H9 (cell line): ENCODE measurements around the gene STAT3. TPM values are rescaled to one million over a fixed set of nuclear protein-coding genes. Genes with fewer than 3 reads are reported as not detected.
"Not testable (repeated sequence)": the region's sequence is repeated elsewhere in the genome, so short reads cannot be mapped to it uniquely, and the experiment has no call there.

ENCODE experiments used
- DNase-seq: peaks from one replicate; pipeline ENCODE4 v3.0.0-alpha.2; 2017
- H2AFZ ChIP-seq: one replicate; pipeline ENCODE4 v1.6.1; 2013; ENCODE audit warnings: mild to moderate bottlenecking, low read length, control low read depth, moderate library complexity
- H2AK5ac ChIP-seq: 2 replicates; pipeline ENCODE4 v1.6.1; 2013; ENCODE audit warnings: low read length, control low read depth, mixed read lengths; ENCODE audit not compliant: insufficient read length
- H2BK120ac ChIP-seq: one replicate; pipeline ENCODE4 v1.6.1; 2013; ENCODE audit warnings: low read depth, mild to moderate bottlenecking, low read length, control low read depth, inconsistent platforms; ENCODE audit not compliant: poor library complexity, severe bottlenecking
- H2BK12ac ChIP-seq: 2 replicates; pipeline ENCODE4 v1.6.1; 2013; ENCODE audit warnings: low read length, control low read depth, mixed read lengths, low read depth; ENCODE audit not compliant: insufficient read length
- H2BK15ac ChIP-seq: 2 replicates; pipeline ENCODE4 v1.6.1; 2013; ENCODE audit warnings: low read depth, low read length, control low read depth
- H2BK20ac ChIP-seq: one replicate; pipeline ENCODE4 v1.6.1; 2013; ENCODE audit warnings: low read depth, mild to moderate bottlenecking, low read length, control low read depth, inconsistent platforms; ENCODE audit not compliant: poor library complexity, severe bottlenecking
- H2BK5ac ChIP-seq: 2 replicates; pipeline ENCODE4 v1.6.1; 2013; ENCODE audit warnings: low read length, control low read depth, mixed read lengths; ENCODE audit not compliant: insufficient read length
- H3K14ac ChIP-seq: 2 replicates; pipeline ENCODE4 v1.6.1; 2013; ENCODE audit warnings: low read length, control low read depth; ENCODE audit not compliant: insufficient read depth
- H3K18ac ChIP-seq: 2 replicates; pipeline ENCODE4 v1.6.1; 2013; ENCODE audit warnings: low read depth, mild to moderate bottlenecking, mixed read lengths, low read length, control low read depth; ENCODE audit not compliant: insufficient read length
- H3K23ac ChIP-seq: 2 replicates; pipeline ENCODE4 v1.6.1; 2013; ENCODE audit warnings: low read length, control low read depth, mixed read lengths, low read depth; ENCODE audit not compliant: insufficient read length
- H3K23me2 ChIP-seq: 2 replicates; pipeline ENCODE4 v1.6.1; 2013; ENCODE audit warnings: low read depth, mild to moderate bottlenecking, mixed read lengths, low read length, control low read depth; ENCODE audit not compliant: insufficient read length, poor library complexity, severe bottlenecking
- H3K27ac ChIP-seq: 2 replicates; pipeline ENCODE4 v1.5.1; 2013; ENCODE audit warnings: low read length, control low read depth, mixed read lengths, low read depth; ENCODE audit not compliant: insufficient read length
- H3K27me3 ChIP-seq: 2 replicates; pipeline ENCODE4 v1.6.1; 2013; ENCODE audit warnings: low read length, control low read depth, inconsistent platforms; ENCODE audit not compliant: insufficient read depth
- H3K4ac ChIP-seq: 2 replicates; pipeline ENCODE4 v1.6.1; 2013; ENCODE audit warnings: low read depth, mild to moderate bottlenecking, control low read depth, inconsistent platforms, low read length, moderate library complexity
- H3K4me1 ChIP-seq: 2 replicates; pipeline ENCODE4 v1.6.1; 2013; ENCODE audit warnings: low read length, control low read depth, inconsistent platforms; ENCODE audit not compliant: insufficient read depth
- H3K4me2 ChIP-seq: 2 replicates; pipeline ENCODE4 v1.6.1; 2013; ENCODE audit warnings: low read length, control low read depth, mixed read lengths; ENCODE audit not compliant: insufficient read length, insufficient read depth
- H3K56ac ChIP-seq: 2 replicates; pipeline ENCODE4 v1.6.1; 2013; ENCODE audit warnings: low read depth, mild to moderate bottlenecking, mixed read lengths, low read length, control low read depth; ENCODE audit not compliant: insufficient read length
- H3K79me1 ChIP-seq: 2 replicates; pipeline ENCODE4 v1.6.1; 2013; ENCODE audit warnings: low read depth, mild to moderate bottlenecking, moderate library complexity, low read length, control low read depth, inconsistent platforms; ENCODE audit not compliant: insufficient read depth, poor library complexity, severe bottlenecking
- H3K79me2 ChIP-seq: 2 replicates; pipeline ENCODE4 v1.6.1; 2013; ENCODE audit warnings: low read length, control low read depth, inconsistent platforms; ENCODE audit not compliant: insufficient read depth
- H3K9ac ChIP-seq: 2 replicates; pipeline ENCODE4 v1.6.1; 2013; ENCODE audit warnings: low read length, control low read depth, mixed read lengths; ENCODE audit not compliant: insufficient read length; ENCODE audit errors: extremely low read depth
- H3K9me3 ChIP-seq: one replicate; pipeline ENCODE4 v1.6.1; 2013; ENCODE audit warnings: low read depth, low read length, inconsistent platforms; ENCODE audit not compliant: control insufficient read depth
- H3T11ph ChIP-seq: one replicate; pipeline ENCODE4 v1.6.1; 2013; ENCODE audit warnings: mild to moderate bottlenecking, low read length, control low read depth, inconsistent platforms
- H4K20me1 ChIP-seq: one replicate; pipeline ENCODE4 v1.6.1; 2013; ENCODE audit not compliant: control insufficient read depth, insufficient read length, insufficient read depth
- H4K5ac ChIP-seq: 2 replicates; pipeline ENCODE4 v1.6.1; 2013; ENCODE audit warnings: low read depth, mild to moderate bottlenecking, mixed read lengths, low read length, control low read depth; ENCODE audit not compliant: insufficient read length
- H4K8ac ChIP-seq: replicated peaks from 2 replicates; pipeline ENCODE4 v1.6.1; 2013; ENCODE audit warnings: low read length, control low read depth, mixed read lengths, low read depth; ENCODE audit not compliant: insufficient read length
- H4K91ac ChIP-seq: 2 replicates; pipeline ENCODE4 v1.6.1; 2013; ENCODE audit warnings: low read depth, mild to moderate bottlenecking, moderate library complexity, mixed read lengths, low read length, control low read depth; ENCODE audit not compliant: insufficient read length
- H3K27ac Mint-ChIP-seq, 3 experiments: 2 replicates in 2 of 3; 3 replicates in 1 of 3; pipeline ENCODE4 v1.8.0; 2020 to 2021; ENCODE audit warnings: mixed read lengths in 3 of 3, mild to moderate bottlenecking in 1 of 3, moderate library complexity in 1 of 3
- H3K27me3 Mint-ChIP-seq: 2 replicates; pipeline ENCODE4 v1.8.0; 2021; ENCODE audit warnings: low read depth, mild to moderate bottlenecking, moderate library complexity, mixed read lengths
- H3K36me3 Mint-ChIP-seq, 3 experiments: 2 replicates in 2 of 3; 3 replicates in 1 of 3; pipeline ENCODE4 v1.8.0; 2020 to 2021; ENCODE audit warnings: low read depth in 3 of 3, mixed read lengths in 3 of 3; ENCODE audit not compliant: insufficient read depth in 1 of 3
- H3K4me1 Mint-ChIP-seq, 2 experiments: 2 replicates each; pipeline ENCODE4 v1.8.0; 2020; ENCODE audit warnings: mixed read lengths in 2 of 2
- H3K4me3 Mint-ChIP-seq, 2 experiments: 2 replicates in 1 of 2; 3 replicates in 1 of 2; pipeline ENCODE4 v1.8.0; 2020 to 2021; ENCODE audit warnings: mild to moderate bottlenecking in 2 of 2, mixed read lengths in 2 of 2, moderate library complexity in 1 of 2
- H3K9me3 Mint-ChIP-seq, 2 experiments: 2 replicates in 1 of 2; 3 replicates in 1 of 2; pipeline ENCODE4 v1.8.0; 2020; ENCODE audit warnings: mild to moderate bottlenecking in 2 of 2, mixed read lengths in 2 of 2, moderate library complexity in 1 of 2
- CTCF ChIP-seq: fragments of 200-600 bp; sonication (generic); conservative IDR thresholded peaks from 3 replicates; pipeline ENCODE4 v1.8.0; 2021; ENCODE audit warnings: antibody characterized with exemption, mild to moderate bottlenecking
- WGBS: extraction: QIAGEN DNeasy Blood & Tissue Kit; methylation state at CpG from one replicate; pipeline ENCODE4 v1.1.7; 2013; ENCODE audit warnings: missing lambda C conversion rate, low lambda C conversion rate, mixed read lengths; ENCODE audit not compliant: insufficient read length; ENCODE audit errors: extremely low coverage; 5-methylcytosine and 5-hydroxymethylcytosine counted together
- total RNA-seq: library from RNA; stranded (reverse); gene quantifications from 2 replicates; pipeline ENCODE4 v1.2.1, GENCODE V29; 2021

Gene STAT3
- total RNA-seq, 1 experiment from 2014 or later, result 83.2 TPM

GRCh38 chr17:42402117-42402516, 13.9 kb upstream of the STAT3 start:
- Histone ChIP-seq H4K91ac (no peak overlapping the region), H2BK20ac (no peak overlapping the region), H3K18ac (no peak overlapping the region), H3K79me1 (no peaks in the 10 kb centered on the region), H4K8ac (no peak overlapping the region), H3K4me2 (no peak overlapping the region), H2BK15ac (no peak overlapping the region), H3K14ac (peak overlapping the region; percentile 22; the same call in 1 of the 2 replicates), H3K79me2 (no peaks in the 10 kb centered on the region), H3K27me3 (no peaks in the 10 kb centered on the region), H4K5ac (no peak overlapping the region), H3K23ac (no peak overlapping the region), H3K27ac (no peak overlapping the region), H2BK5ac (no peak overlapping the region), H2BK120ac (no peak overlapping the region), H2AK5ac (no peak overlapping the region), H4K20me1 (no peaks in the 10 kb centered on the region), H3K23me2 (no peaks in the 10 kb centered on the region), H2AFZ (no peak overlapping the region), H3K4me1 (peaks cover 7% of the 10 kb centered on the region; the same call in 1 of the 2 replicates), H3K9me3 (no peaks in the 10 kb centered on the region), H3K4ac (no peak overlapping the region), H3K9ac (no peak overlapping the region), H2BK12ac (no peak overlapping the region), H3K56ac (no peak overlapping the region), H3T11ph (no peak overlapping the region)
- peaks cover 46 to 53% of the 10 kb centered on the region in 2 experiments for H3K4me1 Mint-ChIP-seq
- H3K27me3 Mint-ChIP-seq, result no peaks in the 10 kb centered on the region
- no peak for TF ChIP-seq CTCF
- no peak for DNase-seq
- H3K9me3 Mint-ChIP-seq, result no peaks in the 10 kb centered on the region
- H3K27ac Mint-ChIP-seq, result peak overlapping the region in 2 of 3 experiments; percentile 68 to 97; a peak in 4 of 7 replicates
- peaks cover 2 to 21% (median 16%) of the 10 kb centered on the region in 3 experiments; a peak in 6 of 7 replicates for H3K36me3 Mint-ChIP-seq
- H3K4me3 Mint-ChIP-seq, result peak overlapping the region in 1 of 2 experiments; percentile 60; a peak in 2 of 5 replicates
- no CpG with 5 or more reads among the region's 3 CpGs for WGBS

DNA sequence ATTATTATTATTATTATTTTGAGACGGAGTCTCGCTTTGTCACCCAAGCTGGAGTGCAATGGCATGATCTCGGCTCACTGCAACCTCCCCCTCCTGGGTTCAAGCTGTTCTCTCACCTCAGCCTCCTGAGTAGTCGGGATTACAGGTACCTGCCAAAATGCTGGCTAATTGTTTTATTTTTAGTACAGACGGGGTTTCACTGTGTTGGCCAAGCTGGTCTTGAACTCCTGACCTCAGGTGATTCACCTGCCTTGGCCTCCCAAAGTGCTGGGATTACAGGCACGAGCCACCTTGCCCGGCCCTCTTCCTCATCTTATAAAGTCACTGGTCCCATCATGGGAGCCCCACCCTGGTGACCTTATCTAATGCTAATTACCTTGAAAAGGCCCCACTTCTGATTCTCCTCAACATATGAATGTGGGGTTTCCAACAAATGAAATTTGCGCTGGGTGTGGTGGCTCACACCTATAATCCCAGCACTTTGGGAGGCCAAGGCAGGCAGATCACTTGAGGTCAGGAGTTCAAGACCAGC, 12.7 kb upstream of the STAT3 start:
- not testable (repeated sequence) for H3K4me2 ChIP-seq
- no CpG with 5 or more reads among the region's 8 CpGs for WGBS

More for the DNA sequence above, 12.7 kb upstream of the STAT3 start:
- DNase-seq, H3K18ac ChIP-seq, H4K5ac ChIP-seq, H3K27ac Mint-ChIP-seq, H4K20me1 ChIP-seq, H3K9me3 Mint-ChIP-seq, H3K79me1 ChIP-seq, H2BK12ac ChIP-seq, H2AK5ac ChIP-seq, H3K23me2 ChIP-seq, H3K9ac ChIP-seq, H3K27me3 Mint-ChIP-seq, H3K27ac ChIP-seq, H3K9me3 ChIP-seq, H3K4me1 ChIP-seq, H4K8ac ChIP-seq, H2BK5ac ChIP-seq, H3T11ph ChIP-seq, H3K14ac ChIP-seq, H2BK20ac ChIP-seq, H2BK15ac ChIP-seq, H3K23ac ChIP-seq, H4K91ac ChIP-seq, H3K27me3 ChIP-seq, H3K4ac ChIP-seq, H2BK120ac ChIP-seq, H3K56ac ChIP-seq, H3K4me3 Mint-ChIP-seq, H3K79me2 ChIP-seq, H2AFZ ChIP-seq: not testable (repeated sequence)
- peaks cover 2 to 19% (median 16%) of the 10 kb centered on the region in 3 experiments; a peak in 6 of 7 replicates for H3K36me3 Mint-ChIP-seq
- peaks cover 40 to 46% of the 10 kb centered on the region in 2 experiments for H3K4me1 Mint-ChIP-seq
